Activated CD8-positive, alpha-beta memory T cell treated with anti-CD3 and anti-CD28 coated beads for 4 hours (primary cell): ENCODE data around the gene PPFIBP1.
"Not testable (repeated sequence)": the region's sequence is repeated elsewhere in the genome, so short reads cannot be mapped to it uniquely, and the experiment has no call there.

ENCODE experiments used
- DNase-seq, 2 donors: peaks; one replicate each; pipeline ENCODE4 v3.0.0-alpha.2; 2020; ENCODE audit warnings: low read depth in 2 of 2

The PPFIBP1 gene

GRCh38 chr12:27709932-27710591, 186.1 kb downstream of the PPFIBP1 start:
- DNase-seq, result no peak

GRCh38 chr12:27710592-27711316, 186.7 kb downstream of the PPFIBP1 start, which contains the start of gene MRPS35:
Gene MRPS35, plus strand, starts transcription at chr12:27710832. Its CDS starts 12 bp downstream, at chr12:27710844.
- peak; percentile 75 to 80 for DNase-seq

GRCh38 chr12:27711317-27711682, 187.3 kb downstream of the PPFIBP1 start:
- DNase-seq, result no peak

GRCh38 chr12:27711967-27712366, 188.0 kb downstream of the PPFIBP1 start:
- no peak for DNase-seq

GRCh38 chr12:27723212-27723611, 199.2 kb downstream of the PPFIBP1 start:
- no peak for DNase-seq

- no peak for DNase-seq
Observed at GRCh38 chr12:27730097-27730588, 206.1 kb downstream of the PPFIBP1 start.

- DNase-seq, result no peak
Observed at GRCh38 chr12:27732281-27732680, 208.3 kb downstream of the PPFIBP1 start.

- no peak for DNase-seq
Observed at GRCh38 chr12:27733052-27733656, 209.1 kb downstream of the PPFIBP1 start.

- DNase-seq, result no peak
Observed at GRCh38 chr12:27733791-27734190, 209.8 kb downstream of the PPFIBP1 start.

GRCh38 chr12:27734321-27734720, 210.3 kb downstream of the PPFIBP1 start:
- DNase-seq, result not testable (repeated sequence)

GRCh38 chr12:27743601-27744000, 219.6 kb downstream of the PPFIBP1 start:
- no peak for DNase-seq
